D721Med (cell line): ENCODE measurements around the gene QPRT.
"Not testable (repeated sequence)": the region's sequence is repeated elsewhere in the genome, so short reads cannot be mapped to it uniquely, and the experiment has no call there.

Source experiments
- DNase-seq: peaks from one replicate; pipeline ENCODE4 v3.0.0; 2011; ENCODE audit warnings: low spot score; ENCODE audit not compliant: insufficient read length
- FAIRE-seq: peaks from 2 replicates; lab custom pipeline; 2011; peaks lifted over from hg19 to GRCh38; lab: Jason Lieb, UNC
- TF ChIP-seq, protein P1 (sequence below): IDR thresholded peaks from 2 replicates; pipeline ENCODE4 v1.5.1; 2012; ENCODE audit warnings: mild to moderate bottlenecking, control low read depth; ENCODE audit not compliant: insufficient read depth; ENCODE audit errors: missing control alignments

The QPRT gene

DNA sequence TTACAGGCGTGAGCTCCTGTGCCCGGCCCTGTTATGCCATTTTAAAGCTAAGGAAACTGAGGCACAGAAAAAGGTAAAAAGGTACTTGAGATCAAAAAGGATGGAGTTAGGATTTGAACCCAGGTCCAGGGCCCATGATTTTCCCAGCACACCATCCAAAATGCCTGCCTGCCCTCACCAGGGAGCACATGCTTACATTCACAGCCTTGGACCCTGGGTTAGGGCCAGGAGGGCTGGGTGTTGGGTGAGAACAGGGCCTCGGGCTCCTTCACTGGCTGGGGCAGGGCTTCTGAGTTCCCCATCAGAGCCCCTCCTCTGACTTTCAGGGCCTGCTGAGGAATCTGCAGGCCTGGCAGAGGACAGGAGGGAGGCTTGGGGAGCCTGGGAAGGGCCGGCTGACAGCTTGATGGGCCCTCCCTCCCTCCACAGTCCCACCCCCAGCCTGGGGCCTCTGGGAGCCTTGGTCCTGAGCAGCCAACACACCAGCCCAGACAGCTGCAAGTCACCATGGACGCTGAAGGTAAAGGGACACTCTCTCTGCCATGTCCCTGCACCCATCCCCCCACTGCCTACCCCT is at the start of gene QPRT:
Gene QPRT, plus strand, starts transcription at position 490 of the 577 bp plus-strand sequence. Its CDS starts 18 bp downstream, at position 508.
- DNase-seq (peak; percentile 67), FAIRE-seq (no peak)
- TF ChIP-seq, protein P1, sequence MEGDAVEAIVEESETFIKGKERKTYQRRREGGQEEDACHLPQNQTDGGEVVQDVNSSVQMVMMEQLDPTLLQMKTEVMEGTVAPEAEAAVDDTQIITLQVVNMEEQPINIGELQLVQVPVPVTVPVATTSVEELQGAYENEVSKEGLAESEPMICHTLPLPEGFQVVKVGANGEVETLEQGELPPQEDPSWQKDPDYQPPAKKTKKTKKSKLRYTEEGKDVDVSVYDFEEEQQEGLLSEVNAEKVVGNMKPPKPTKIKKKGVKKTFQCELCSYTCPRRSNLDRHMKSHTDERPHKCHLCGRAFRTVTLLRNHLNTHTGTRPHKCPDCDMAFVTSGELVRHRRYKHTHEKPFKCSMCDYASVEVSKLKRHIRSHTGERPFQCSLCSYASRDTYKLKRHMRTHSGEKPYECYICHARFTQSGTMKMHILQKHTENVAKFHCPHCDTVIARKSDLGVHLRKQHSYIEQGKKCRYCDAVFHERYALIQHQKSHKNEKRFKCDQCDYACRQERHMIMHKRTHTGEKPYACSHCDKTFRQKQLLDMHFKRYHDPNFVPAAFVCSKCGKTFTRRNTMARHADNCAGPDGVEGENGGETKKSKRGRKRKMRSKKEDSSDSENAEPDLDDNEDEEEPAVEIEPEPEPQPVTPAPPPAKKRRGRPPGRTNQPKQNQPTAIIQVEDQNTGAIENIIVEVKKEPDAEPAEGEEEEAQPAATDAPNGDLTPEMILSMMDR: no peak

GRCh38 chr16:29629318-29629717 is 49.7 kb upstream of the QPRT start:
- not testable (repeated sequence) for DNase-seq, FAIRE-seq

DNA sequence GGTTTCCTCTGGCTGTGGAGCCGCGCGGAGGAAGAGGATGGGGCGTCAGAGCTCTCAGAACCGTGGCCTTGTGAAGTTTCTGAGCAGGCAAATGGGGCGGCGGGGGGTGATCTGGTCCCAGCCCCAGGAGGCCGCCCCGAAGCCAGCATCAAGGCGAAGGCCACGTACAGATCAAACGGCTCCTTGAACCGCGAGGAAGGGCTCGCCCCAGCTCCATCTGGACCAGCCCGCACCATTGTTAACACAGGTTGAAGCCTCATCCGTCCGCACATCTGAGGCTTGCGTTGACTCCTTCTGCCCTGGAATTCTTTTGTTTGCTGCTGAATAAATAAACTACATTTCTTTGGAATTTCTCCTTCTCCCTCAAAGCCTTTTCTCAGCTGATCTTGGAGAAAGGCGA is 47.3 kb upstream of the QPRT start:
- not testable (repeated sequence) for DNase-seq, FAIRE-seq

DNA sequence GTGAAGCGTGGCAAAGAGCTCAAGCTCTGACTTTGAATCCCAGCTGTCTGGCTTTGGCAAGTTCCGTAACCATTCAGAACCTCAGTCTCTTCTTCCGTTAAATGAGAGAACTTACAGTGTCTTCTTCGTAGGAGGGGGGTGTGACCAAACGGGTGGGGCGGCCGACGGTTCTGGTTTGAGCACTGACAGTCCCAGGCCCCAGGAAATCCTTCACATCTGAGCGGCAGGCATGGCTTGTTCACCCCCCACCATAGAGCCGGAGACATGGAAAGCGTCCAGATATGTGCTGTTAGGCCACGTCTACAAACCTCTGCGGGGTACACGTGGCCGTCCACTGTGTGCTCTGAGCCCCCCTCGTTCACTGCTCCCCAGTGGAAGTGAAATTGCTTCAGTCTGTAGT is 43.1 kb upstream of the QPRT start:
- DNase-seq: not testable (repeated sequence)

DNA sequence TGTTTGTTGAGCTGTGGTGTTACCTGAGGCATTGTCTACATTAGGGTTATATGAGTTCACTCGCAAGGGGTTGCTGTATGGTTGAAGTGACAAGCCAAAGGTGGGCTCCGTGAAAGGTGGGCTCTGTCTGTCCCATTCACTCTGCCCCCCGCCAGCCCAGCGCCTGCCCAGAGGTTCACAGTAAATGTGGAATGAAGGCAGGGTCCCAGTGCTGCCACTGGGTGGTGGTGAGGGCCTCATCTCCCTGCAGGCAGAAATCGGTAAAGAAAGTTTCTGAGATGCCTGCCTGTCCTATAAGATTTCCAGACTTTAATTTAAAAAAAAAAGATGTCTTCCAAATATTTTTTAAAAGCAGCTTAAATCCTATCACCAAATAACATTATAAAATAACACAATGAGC is 42.6 kb upstream of the QPRT start:
- FAIRE-seq, DNase-seq: not testable (repeated sequence)

More for the DNA sequence above, 43.1 kb upstream of the QPRT start:
- not testable (repeated sequence) for FAIRE-seq

GRCh38 chr16:29638751-29639150 is 40.2 kb upstream of the QPRT start:
- not testable (repeated sequence) for FAIRE-seq, DNase-seq

DNA sequence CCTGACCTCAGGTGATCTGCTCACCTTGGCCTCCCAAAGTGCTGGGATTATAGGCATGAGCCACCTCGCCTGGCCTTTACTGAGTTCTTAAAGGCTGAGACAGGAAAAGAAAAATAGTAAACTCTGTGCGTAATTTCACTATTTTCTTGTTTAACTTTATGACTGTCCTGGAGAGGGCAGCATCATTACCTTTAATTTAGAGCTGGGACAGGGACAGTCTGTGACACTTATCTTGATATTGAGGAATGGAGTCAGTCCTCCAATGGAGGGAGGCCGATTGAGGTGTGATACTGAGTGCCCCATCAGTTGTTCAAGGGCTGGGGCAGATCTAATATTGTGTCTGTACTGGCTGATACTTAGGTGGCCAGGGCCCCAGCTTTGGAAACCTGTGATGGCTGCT is 37.4 kb upstream of the QPRT start:
- TF ChIP-seq, protein P1: peak; percentile 20
- FAIRE-seq (no peak), DNase-seq (no peak)

DNA sequence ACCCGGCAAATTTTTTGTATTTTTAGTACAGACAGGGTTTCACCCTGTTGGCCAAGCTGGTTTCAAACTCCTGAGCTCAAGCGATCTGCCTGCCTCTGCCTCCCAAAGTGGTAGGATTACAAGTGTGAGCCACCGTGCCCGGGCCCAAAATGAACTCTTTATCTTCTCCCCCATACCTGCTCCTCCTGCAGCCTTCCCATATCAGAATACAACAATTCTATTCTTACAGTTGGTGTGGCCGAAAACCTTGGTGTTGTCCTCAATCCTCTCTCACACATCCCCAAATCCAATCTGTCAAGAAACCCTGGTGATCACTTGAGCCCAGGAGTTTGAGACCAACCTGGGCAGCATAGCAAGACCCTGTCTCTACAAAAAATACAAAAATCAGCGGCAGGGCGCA is 35.4 kb upstream of the QPRT start:
- DNase-seq (no peak), FAIRE-seq (no peak)
- TF ChIP-seq, protein P1: no peak

DNA sequence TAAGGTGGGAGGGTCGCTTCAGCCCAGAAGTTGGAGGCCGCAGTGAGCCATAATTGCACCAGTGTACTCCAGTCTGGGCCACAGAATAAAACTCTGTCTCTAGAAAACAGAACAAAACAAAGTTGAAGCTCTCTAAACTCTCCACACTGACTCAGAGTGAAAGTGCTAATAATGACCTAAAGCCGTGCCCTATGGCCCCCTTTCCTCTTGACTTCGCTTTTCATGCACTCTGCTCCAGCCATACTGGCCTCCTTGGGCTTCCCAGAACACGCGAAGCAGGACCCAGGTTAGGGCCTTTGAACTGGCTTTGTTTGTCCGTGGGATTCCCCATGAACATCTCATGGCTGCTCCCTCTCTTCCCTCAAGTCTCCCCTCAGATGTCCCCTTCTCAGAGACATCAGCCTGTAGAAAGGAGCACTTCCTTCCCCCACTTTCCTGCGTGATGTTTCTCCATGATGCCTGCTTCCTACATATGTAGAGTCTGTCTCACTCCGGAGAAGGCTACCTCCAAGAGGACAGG is 34.6 kb upstream of the QPRT start:
- TF ChIP-seq, protein P1: no peak
- FAIRE-seq (no peak), DNase-seq (no peak)

DNA sequence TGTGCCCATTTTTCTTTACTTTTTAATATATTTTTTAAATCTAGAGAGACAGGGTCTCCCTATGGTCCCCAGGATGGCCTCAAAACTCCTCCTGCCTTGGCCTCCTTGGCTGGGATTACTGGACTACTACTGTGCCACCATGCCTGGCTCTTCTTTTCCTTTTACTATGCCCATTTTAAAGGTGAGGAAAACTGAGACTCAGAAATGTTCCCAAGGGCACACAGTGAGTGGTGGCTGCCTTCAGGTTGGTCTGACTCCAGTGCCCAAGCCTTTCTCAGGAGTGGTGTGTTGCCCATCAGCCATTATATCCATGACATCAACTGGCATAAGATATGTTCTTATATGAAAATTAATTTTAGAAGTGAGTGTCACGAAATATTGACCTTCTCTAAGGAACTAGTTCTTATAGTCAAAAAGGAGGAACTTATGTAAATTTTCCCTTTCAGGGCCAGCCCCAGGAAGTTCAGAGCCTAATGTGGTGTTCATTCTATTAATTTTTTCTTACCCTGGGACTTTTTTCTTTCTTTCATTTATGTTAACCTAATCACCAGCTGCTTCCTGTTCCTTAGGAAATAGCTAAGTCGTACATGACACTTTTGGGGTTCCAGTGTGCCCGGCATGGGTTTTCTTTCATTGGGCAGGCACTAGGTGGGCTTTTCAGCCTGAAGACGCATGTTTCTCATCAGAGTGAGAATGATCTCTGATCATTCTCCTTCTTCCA is 33.8 kb upstream of the QPRT start:
- FAIRE-seq (no peak), DNase-seq (no peak)
- TF ChIP-seq, protein P1: no peak
